GM12878 (cell line): ENCODE measurements around the gene GM2A. TPM values are rescaled to one million over a fixed set of nuclear protein-coding genes. Genes with fewer than 3 reads are reported as not detected.

ENCODE experiments used
- ATAC-seq: fragments of 200-7000 bp; cut with Tn5 transposase; 3 replicates; pipeline ENCODE4 v1.9.1; 2020; ENCODE audit warnings: mild to moderate bottlenecking, moderate library complexity
- BruUV-seq: library from RNA; stranded (reverse); fragments of 400-500 nt; replicated peaks from 2 replicates; lab custom pipeline; 2021; lab: Mats Ljungman, UMichigan
- CTCF ChIA-PET: fragments of 300-600 bp; sonication (Branson Sonifier 250); formaldehyde crosslinking; extraction: SDS; loops from one replicate; lab custom pipeline; 2021; ENCODE audit warnings: inconsistent platforms; lab: Yijun Ruan, JAX
- POLR2A ChIA-PET: fragments of 350-600 bp; formaldehyde crosslinking; extraction: SDS; loops from one replicate; lab custom pipeline; 2021; ENCODE audit warnings: inconsistent platforms; lab: Charles Lee
- RAD21 ChIA-PET: fragments of 300-600 bp; sonication (Branson Sonifier 250); formaldehyde crosslinking; loops from one replicate; lab custom pipeline; 2023; ENCODE audit warnings: antibody characterized with exemption; ENCODE audit not compliant: unreplicated experiment; lab: Charles Lee
- SMC1A ChIA-PET: fragments of 300-600 bp; sonication (Branson Sonifier 250); formaldehyde crosslinking; loops from one replicate; lab custom pipeline; 2023; ENCODE audit not compliant: unreplicated experiment, uncharacterized antibody; lab: Charles Lee
- DNase-seq: peaks from one replicate; pipeline ENCODE4 v3.0.0-alpha.2; 2011; ENCODE audit warnings: low read depth, low spot score
- FAIRE-seq: peaks from 3 replicates; lab custom pipeline; 2011; peaks lifted over from hg19 to GRCh38; lab: Jason Lieb, UNC
- H2AFZ ChIP-seq: 2 replicates; pipeline ENCODE4 v1.6.0; 2011; ENCODE audit warnings: low read depth, low read length, control low read depth; ENCODE audit not compliant: control insufficient read depth
- H3K27ac ChIP-seq: 2 replicates; pipeline ENCODE4 v1.5.1; 2011; ENCODE audit warnings: control low read depth; ENCODE audit not compliant: control insufficient read depth, insufficient read depth
- H3K27me3 ChIP-seq, 2 experiments: replicated peaks in 1 of 2; 2 replicates each; pipeline versions ENCODE4 v1.6.0 to v1.6.1; 2011; ENCODE audit warnings: low read length in 1 of 2; ENCODE audit not compliant: control insufficient read depth in 2 of 2, insufficient read depth in 2 of 2
- H3K36me3 ChIP-seq, 2 experiments: 2 replicates each; pipeline ENCODE4 v1.5.1; 2011; ENCODE audit warnings: low read length in 1 of 2; ENCODE audit not compliant: control insufficient read depth in 2 of 2, insufficient read depth in 2 of 2
- H3K4me1 ChIP-seq: 2 replicates; pipeline ENCODE4 v1.6.1; 2011; ENCODE audit warnings: mild to moderate bottlenecking, low read length, moderate library complexity, mixed read lengths; ENCODE audit not compliant: control insufficient read depth, insufficient read depth
- H3K4me2 ChIP-seq: 2 replicates; pipeline ENCODE4 v1.6.0; 2011; ENCODE audit warnings: control low read depth; ENCODE audit not compliant: control insufficient read depth, insufficient read depth
- H3K4me3 ChIP-seq: fragments of 200-600 bp; sonication (generic); 2 replicates; pipeline ENCODE4 v1.5.1; 2016
- H3K79me2 ChIP-seq: 2 replicates; pipeline ENCODE4 v1.6.0; 2011; ENCODE audit warnings: low read length; ENCODE audit not compliant: control insufficient read depth, insufficient read depth
- H3K9ac ChIP-seq: 2 replicates; pipeline ENCODE4 v1.8.0; 2011; ENCODE audit warnings: low read length, control low read depth, mixed read lengths; ENCODE audit not compliant: control insufficient read depth, insufficient read depth
- H3K9me3 ChIP-seq: replicated peaks from 3 replicates; pipeline ENCODE4 v1.5.1; 2011; ENCODE audit warnings: mild to moderate bottlenecking, low read length; ENCODE audit not compliant: control insufficient read depth, insufficient read depth
- H4K20me1 ChIP-seq: 2 replicates; pipeline ENCODE4 v1.6.0; 2011; ENCODE audit not compliant: control insufficient read depth, insufficient read depth
- ATF2 ChIP-seq: IDR thresholded peaks from 2 replicates; pipeline ENCODE4 v1.6.1; 2012; ENCODE audit warnings: low read length, inconsistent platforms
- CREM ChIP-seq: IDR thresholded peaks from 2 replicates; pipeline ENCODE4 v1.6.1; 2014; ENCODE audit warnings: antibody characterized with exemption, low read depth
- CUX1 ChIP-seq: IDR thresholded peaks from 2 replicates; pipeline ENCODE4 v1.6.1; 2012; ENCODE audit warnings: improper control_type of control experiment, low read depth, low read length; ENCODE audit not compliant: insufficient replicate concordance
- GATAD2B ChIP-seq: fragments of 450-650 bp; conservative IDR thresholded peaks from 2 replicates; pipeline ENCODE4 v1.6.1; 2017; ENCODE audit warnings: low read depth, mild to moderate bottlenecking, moderate library complexity
- KLF5 ChIP-seq: fragments of 450-650 bp; IDR thresholded peaks from 2 replicates; pipeline ENCODE4 v1.6.1; 2014; ENCODE audit warnings: mild to moderate bottlenecking; ENCODE audit not compliant: partially characterized antibody
- NR2C2 ChIP-seq: IDR thresholded peaks from 2 replicates; pipeline ENCODE4 v1.6.1; 2011; ENCODE audit warnings: borderline replicate concordance, low read depth; ENCODE audit not compliant: control insufficient read depth, insufficient read length
- RCOR1 ChIP-seq: conservative IDR thresholded peaks from 2 replicates; pipeline ENCODE4 v1.6.1; 2012; ENCODE audit warnings: low read depth, low read length, improper control_type of control experiment
- TCF12 ChIP-seq: IDR thresholded peaks from 2 replicates; pipeline ENCODE4 v1.6.1; 2011; ENCODE audit warnings: low read depth, mild to moderate bottlenecking, low read length
- ZBED1 ChIP-seq: IDR thresholded peaks from 2 replicates; pipeline ENCODE4 v1.6.1; 2016; ENCODE audit warnings: borderline replicate concordance
- ZBTB40 ChIP-seq: fragments of 450-650 bp; IDR thresholded peaks from 2 replicates; pipeline ENCODE4 v1.6.1; 2016; ENCODE audit warnings: mild to moderate bottlenecking, moderate library complexity, borderline replicate concordance
- ZNF207 ChIP-seq: fragments of 450-650 bp; IDR thresholded peaks from 2 replicates; pipeline ENCODE4 v1.6.1; 2014; ENCODE audit warnings: antibody characterized with exemption, mild to moderate bottlenecking, borderline replicate concordance
- WGBS: methylation state at CpG from one replicate; pipeline ENCODE4 v1.1.6; 2016; ENCODE audit warnings: low lambda C conversion rate; ENCODE audit not compliant: insufficient replicate concordance, insufficient coverage; ENCODE audit errors: missing lambda C conversion rate; 5-methylcytosine and 5-hydroxymethylcytosine counted together
- in situ Hi-C: fragments of 300-500 bp; cut with MboI; formaldehyde crosslinking; loops from 9 replicates; pipeline ENCODE4 v1.14.3; 2018; ENCODE audit warnings: mixed read lengths
- intact Hi-C: fragments of 100-400 bp; cut with micrococcal nuclease; formaldehyde crosslinking; loops from one replicate; pipeline ENCODE4 v1.14.2; 2022; ENCODE audit not compliant: unreplicated experiment
- polyA plus RNA-seq, 11 experiments: library from polyadenylated mRNA; depleted of rRNA in 4 of 11; unstranded in 6 of 11; stranded (reverse) in 5 of 11; fragments of >200 nt; fragmentation: Nextera tagmentation in 4 of 11; fragmentation: Illumina TruSeq in 1 of 11; extraction: Ambion mirVana in 4 of 11; extraction: Trizol in 1 of 11; gene quantifications; 1 replicate in 1 of 11; 2 replicates in 10 of 11; pipeline versions ENCODE4 v1.2.1 to v1.2.3, GENCODE V29; 2011 to 2016; ENCODE audit warnings: inconsistent platforms in 2 of 11, missing spikeins in 2 of 11, low read depth in 1 of 11
- total RNA-seq, 4 experiments: library from RNA; depleted of rRNA in 3 of 4; stranded (reverse); fragments of >200 nt in 3 of 4; fragmentation: Illumina TruSeq in 1 of 4; extraction: Trizol in 1 of 4; gene quantifications; 2 replicates each; pipeline versions ENCODE4 v1.2.1 to v1.2.3, GENCODE V29; 2013 to 2021

GM2A gene
- total and polyA plus RNA-seq, 10 of the 15 experiments (the other 5 are each of a cell fraction or from before 2014, with no cell fraction given), result 33.6 to 106 (median 68.2) TPM

- Histone ChIP-seq H3K9ac (no peak overlapping the region), H3K4me3 (no peak overlapping the region), H3K79me2 (no peaks in the 10 kb centered on the region), H3K27ac (no peak overlapping the region), H3K27me3 (no peaks in the 10 kb centered on the region), H3K4me2 (no peak overlapping the region), H4K20me1 (no peaks in the 10 kb centered on the region), H3K4me1 (no peaks in the 10 kb centered on the region), H3K36me3 (no peaks in the 10 kb centered on the region), H3K9me3 (no peaks in the 10 kb centered on the region), H2AFZ (no peak overlapping the region)
- intact Hi-C loops (no loop called here), in situ Hi-C loops (no loop called here)
- RAD21 ChIA-PET, result interaction anchor here (1.4 kb wide), 1 partner anchor 27 kb away, joined by 5 read pairs; no protein-coding TSS in a partner anchor
- no peak for FAIRE-seq
- SMC1A ChIA-PET, result interaction anchor here (0.7 to 1.4 kb wide), 4 partner anchors 16 to 61 kb away, joined by 3 to 4 read pairs (median 3); no protein-coding TSS in a partner anchor
- POLR2A ChIA-PET, result interaction anchor here (0.7 to 1.6 kb wide), 4 partner anchors 9 to 110 kb away, joined by 3 to 5 read pairs (median 4); no protein-coding TSS in a partner anchor
- DNase-seq, result no peak
- CTCF ChIA-PET, result interaction anchor here (1.0 to 3.0 kb wide), 4 partner anchors 24 to 233 kb away, joined by 3 to 9 read pairs (median 4); no protein-coding TSS in a partner anchor
- 84% methylated on average over 13 of the region's 13 CpGs for WGBS
- no TSS peak for BruUV-seq
- no peak for ATAC-seq
- TF ChIP-seq GATAD2B (no peak), CREM (no peak), CUX1 (no peak), RCOR1 (no peak), ATF2 (no peak), ZNF207 (no peak), ZBTB40 (no peak), KLF5 (no peak), ZBED1 (no peak), TCF12 (no peak), NR2C2 (no peak)
These were observed 28.1 kb downstream of the GM2A start for GRCh38 chr5:151281001-151281639.
